ENCODE data around the gene SOX11.

DNA sequence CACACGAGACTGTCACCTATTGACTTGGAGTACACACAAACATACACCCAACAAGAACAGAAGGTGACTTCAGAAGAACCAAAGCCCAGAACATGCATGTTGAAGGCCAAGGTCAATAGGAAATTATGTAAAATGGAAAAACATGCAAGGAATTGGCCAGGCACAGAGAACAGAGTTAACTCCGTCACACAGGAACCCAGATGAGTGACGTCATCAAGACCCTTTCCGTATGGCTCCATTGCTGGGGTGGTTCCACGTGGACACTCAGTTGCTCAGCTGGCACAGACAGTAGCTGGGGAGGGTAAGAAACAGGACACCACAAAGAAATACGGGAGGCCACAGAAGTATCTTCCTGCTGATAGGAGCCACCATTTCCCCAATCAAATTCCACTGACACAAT lies 18.4 kb downstream of the SOX11 start:
- TF ChIP-seq, protein P1, sequence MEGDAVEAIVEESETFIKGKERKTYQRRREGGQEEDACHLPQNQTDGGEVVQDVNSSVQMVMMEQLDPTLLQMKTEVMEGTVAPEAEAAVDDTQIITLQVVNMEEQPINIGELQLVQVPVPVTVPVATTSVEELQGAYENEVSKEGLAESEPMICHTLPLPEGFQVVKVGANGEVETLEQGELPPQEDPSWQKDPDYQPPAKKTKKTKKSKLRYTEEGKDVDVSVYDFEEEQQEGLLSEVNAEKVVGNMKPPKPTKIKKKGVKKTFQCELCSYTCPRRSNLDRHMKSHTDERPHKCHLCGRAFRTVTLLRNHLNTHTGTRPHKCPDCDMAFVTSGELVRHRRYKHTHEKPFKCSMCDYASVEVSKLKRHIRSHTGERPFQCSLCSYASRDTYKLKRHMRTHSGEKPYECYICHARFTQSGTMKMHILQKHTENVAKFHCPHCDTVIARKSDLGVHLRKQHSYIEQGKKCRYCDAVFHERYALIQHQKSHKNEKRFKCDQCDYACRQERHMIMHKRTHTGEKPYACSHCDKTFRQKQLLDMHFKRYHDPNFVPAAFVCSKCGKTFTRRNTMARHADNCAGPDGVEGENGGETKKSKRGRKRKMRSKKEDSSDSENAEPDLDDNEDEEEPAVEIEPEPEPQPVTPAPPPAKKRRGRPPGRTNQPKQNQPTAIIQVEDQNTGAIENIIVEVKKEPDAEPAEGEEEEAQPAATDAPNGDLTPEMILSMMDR (conservative IDR thresholded peaks at IDR 0.05; ENCODE audit: low read length) = no peak
- no peak for TF ChIP-seq EZH2phosphoT487 (IDR thresholded peaks at IDR 0.05; ENCODE audit: borderline replicate concordance, low read depth, low read length)
